Measurements from ENCODE around the gene IL15RA. TPM values are rescaled to one million over a fixed set of nuclear protein-coding genes. Genes with fewer than 3 reads are reported as not detected.

Gene IL15RA
- total RNA-seq, 1 experiment from 2014 or later, result 4.4 TPM

DNA sequence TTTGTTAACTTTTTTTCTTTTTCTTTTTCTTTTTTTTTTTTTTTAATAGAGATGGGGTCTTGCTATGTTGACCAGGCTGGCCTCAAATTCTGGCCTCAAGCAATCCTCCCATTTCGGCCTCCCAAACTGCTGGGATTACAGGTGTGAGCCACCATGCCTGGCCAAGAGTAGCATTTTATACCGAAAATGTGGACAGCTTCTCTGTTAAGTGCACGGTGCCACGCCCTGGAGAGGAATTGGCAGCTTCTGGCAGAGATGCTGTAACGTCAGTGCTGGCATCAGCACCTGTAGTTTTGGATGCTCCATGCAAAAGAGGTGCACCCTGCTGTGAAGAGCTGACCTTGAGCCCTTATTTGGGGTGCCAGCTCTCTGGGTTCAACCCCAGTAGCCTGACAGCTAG is 18.2 kb downstream of the IL15RA start:
- H3K9ac ChIP-seq (ENCODE audit: low read length), result no peak overlapping the region; the same call in 1 of the 2 replicates
- ATAC-seq, result peak; percentile 55; the same call in 1 of the 2 replicates
- no peaks in the 10 kb centered on the region for H3F3A ChIP-seq (ENCODE audit: low read length, unreplicated experiment)
- no peaks in the 10 kb centered on the region for H3K79me2 ChIP-seq (ENCODE audit: low read length)
- H3K4me2 ChIP-seq (ENCODE audit: low read length), result 0 out of 2 replicates have a peak overlapping the region, but pooled peaks have one; percentile 39
- TF ChIP-seq CTCF (conservative IDR thresholded peaks at IDR 0.05; ENCODE audit: low read depth, low read length), result no peak
- TF ChIP-seq EZH2 (IDR thresholded peaks at IDR 0.05; ENCODE audit: low read length, unreplicated experiment), result no peak
- TF ChIP-seq EZH2phosphoT487 (IDR thresholded peaks at IDR 0.05; ENCODE audit: borderline replicate concordance, low read length), result no peak
- no peaks in the 10 kb centered on the region for H3K36me3 ChIP-seq (ENCODE audit: low read depth, low read length)
- H3K4me3 ChIP-seq (ENCODE audit: low read length), result no peak overlapping the region
- CTCF ChIA-PET, result interaction anchor here (0.6 kb wide), 1 partner anchor 54 kb away, joined by 3 read pairs; no protein-coding TSS in a partner anchor
- H3K27me3 ChIP-seq (ENCODE audit: low read length), result no peaks in the 10 kb centered on the region
- H3K4me1 ChIP-seq (ENCODE audit: insufficient read depth, low read length), result peaks cover 15% of the 10 kb centered on the region
- POLR2A ChIA-PET (ENCODE audit: unreplicated experiment), result no interaction called here
- H3K9me2 ChIP-seq (replicated peaks; ENCODE audit: low read length), result no peaks in the 10 kb centered on the region
- no TSS peak for BruUV-seq (replicated peaks)
- peak; percentile 48 for DNase-seq
- peak overlapping the region; percentile 77 for H3K27ac ChIP-seq (ENCODE audit: low read length)
- no peaks in the 10 kb centered on the region for H4K20me1 ChIP-seq (ENCODE audit: low read length)
- intact Hi-C loops (cut with micrococcal nuclease), result no loop called here
- no peaks in the 10 kb centered on the region for H3K9me3 ChIP-seq (ENCODE audit: low read length)
- H2AFZ ChIP-seq (ENCODE audit: low read length), result no peak overlapping the region

- Histone ChIP-seq H3F3A (ENCODE audit: low read length, unreplicated experiment) (no peaks in the 10 kb centered on the region), H2AFZ (ENCODE audit: low read length) (no peak overlapping the region), H3K36me3 (ENCODE audit: low read depth, low read length) (no peaks in the 10 kb centered on the region), H3K4me3 (ENCODE audit: low read length) (no peak overlapping the region), H3K9me3 (ENCODE audit: low read length) (no peaks in the 10 kb centered on the region), H4K20me1 (ENCODE audit: low read length) (no peaks in the 10 kb centered on the region), H3K9ac (ENCODE audit: low read length) (no peak overlapping the region; the same call in 1 of the 2 replicates), H3K9me2 (replicated peaks; ENCODE audit: low read length) (no peaks in the 10 kb centered on the region), H3K4me1 (ENCODE audit: insufficient read depth, low read length) (peaks cover 15% of the 10 kb centered on the region), H3K4me2 (ENCODE audit: low read length) (0 out of 2 replicates have a peak overlapping the region, but pooled peaks have one; percentile 39), H3K27me3 (ENCODE audit: low read length) (no peaks in the 10 kb centered on the region), H3K79me2 (ENCODE audit: low read length) (no peaks in the 10 kb centered on the region), H3K27ac (ENCODE audit: low read length) (peak overlapping the region; percentile 77)
- DNase-seq (peak; percentile 64), ATAC-seq (peak; percentile 59)
- no peak for TF ChIP-seq CTCF (conservative IDR thresholded peaks at IDR 0.05; ENCODE audit: low read depth, low read length)
- TF ChIP-seq EZH2 (IDR thresholded peaks at IDR 0.05; ENCODE audit: low read length, unreplicated experiment), result no peak
- TF ChIP-seq EZH2phosphoT487 (IDR thresholded peaks at IDR 0.05; ENCODE audit: borderline replicate concordance, low read length), result no peak
- no TSS peak for BruUV-seq (replicated peaks)
- POLR2A ChIA-PET (ENCODE audit: unreplicated experiment), result interaction anchor here (0.5 to 0.6 kb wide), 2 partner anchors 17 to 411 kb away, joined by 4 read pairs; no protein-coding TSS in a partner anchor
- CTCF ChIA-PET, result interaction anchor here (0.6 kb wide), 1 partner anchor 55 kb away, joined by 3 read pairs; no protein-coding TSS in a partner anchor
- intact Hi-C loops (cut with micrococcal nuclease), result no loop called here
Observed at GRCh38 chr10:5958675-5959074, 18.7 kb downstream of the IL15RA start.

DNA sequence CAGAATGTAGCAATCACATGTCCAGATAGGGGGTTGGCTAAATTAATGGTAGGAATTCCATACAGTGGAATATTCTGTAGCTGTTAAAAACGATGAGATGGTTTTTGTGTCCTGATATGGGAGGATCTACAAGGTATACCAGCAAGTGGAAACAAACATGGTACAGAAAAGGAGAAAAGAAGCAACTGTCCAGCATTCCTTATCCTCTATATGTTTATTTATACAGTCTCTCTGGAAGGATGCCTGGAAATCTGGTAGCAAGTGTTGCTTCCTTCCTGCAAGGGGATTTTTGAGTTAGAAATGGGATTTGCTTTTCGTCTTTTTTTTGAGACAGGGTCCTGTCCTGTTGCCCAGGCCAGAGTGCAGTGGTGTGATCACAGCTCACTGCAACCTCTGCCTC is 19.3 kb downstream of the IL15RA start:
- no peaks in the 10 kb centered on the region for H3F3A ChIP-seq (ENCODE audit: low read length, unreplicated experiment)
- no peak overlapping the region for H3K4me3 ChIP-seq (ENCODE audit: low read length)
- H3K9me2 ChIP-seq (replicated peaks; ENCODE audit: low read length), result no peaks in the 10 kb centered on the region
- H2AFZ ChIP-seq (ENCODE audit: low read length), result no peak overlapping the region
- H3K36me3 ChIP-seq (ENCODE audit: low read depth, low read length), result no peaks in the 10 kb centered on the region
- no peaks in the 10 kb centered on the region for H3K27me3 ChIP-seq (ENCODE audit: low read length)
- peak; percentile 24; the same call in 1 of the 2 replicates for ATAC-seq
- no peaks in the 10 kb centered on the region for H3K79me2 ChIP-seq (ENCODE audit: low read length)
- intact Hi-C loops (cut with micrococcal nuclease), result no loop called here
- ChIA-PET CTCF (no interaction called here), POLR2A (ENCODE audit: unreplicated experiment) (interaction anchor here (0.6 kb wide), 1 partner anchor 410 kb away, joined by 4 read pairs; no protein-coding TSS in a partner anchor)
- no peak for DNase-seq
- no peaks in the 10 kb centered on the region for H4K20me1 ChIP-seq (ENCODE audit: low read length)
- 0 out of 2 replicates have a peak overlapping the region, but pooled peaks have one; percentile 39 for H3K4me2 ChIP-seq (ENCODE audit: low read length)
- H3K9ac ChIP-seq (ENCODE audit: low read length), result no peak overlapping the region
- no peak for TF ChIP-seq EZH2 (IDR thresholded peaks at IDR 0.05; ENCODE audit: low read length, unreplicated experiment)
- TF ChIP-seq EZH2phosphoT487 (IDR thresholded peaks at IDR 0.05; ENCODE audit: borderline replicate concordance, low read length), result no peak
- TF ChIP-seq CTCF (conservative IDR thresholded peaks at IDR 0.05; ENCODE audit: low read depth, low read length), result no peak
- peaks cover 15% of the 10 kb centered on the region for H3K4me1 ChIP-seq (ENCODE audit: insufficient read depth, low read length)
- peak overlapping the region; percentile 77 for H3K27ac ChIP-seq (ENCODE audit: low read length)
- no TSS peak for BruUV-seq (replicated peaks)
- H3K9me3 ChIP-seq (ENCODE audit: low read length), result no peaks in the 10 kb centered on the region

Data from PC-3 (cell line).